Fibroblast of skin of back (primary cell): ENCODE measurements around the gene ATG7.
"Not testable (repeated sequence)": the region's sequence is repeated elsewhere in the genome, so short reads cannot be mapped to it uniquely, and the experiment has no call there.

Source experiments
- DNase-seq: peaks from one replicate; pipeline ENCODE4 v3.0.0-alpha.2; 2013

Gene ATG7

DNA sequence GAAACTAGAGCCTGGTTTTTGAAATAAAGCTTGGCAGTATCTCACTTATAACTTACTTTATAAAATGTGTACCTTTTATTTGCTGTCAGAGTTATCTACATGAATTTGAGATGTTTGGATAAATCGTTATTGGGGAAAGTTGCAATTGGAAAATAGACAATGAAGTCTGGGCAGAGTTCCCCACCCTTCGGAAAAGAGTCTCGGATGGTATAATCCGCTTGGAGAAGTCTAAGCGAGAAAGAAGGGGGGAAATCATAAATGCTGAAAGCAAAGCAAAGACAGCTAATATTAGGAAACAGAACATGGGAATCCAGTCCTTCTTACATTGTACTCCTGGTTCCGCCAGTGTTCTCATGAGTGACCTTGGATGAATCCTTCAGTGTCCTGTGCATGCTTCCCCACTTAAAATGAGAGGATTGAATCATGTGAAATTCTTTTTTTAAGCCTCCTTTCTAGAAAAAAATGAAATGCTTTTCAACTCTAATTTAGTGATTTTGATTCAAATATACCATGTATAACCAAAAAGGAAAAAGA is 162.4 kb downstream of the ATG7 start:
- DNase-seq, result no peak

DNA sequence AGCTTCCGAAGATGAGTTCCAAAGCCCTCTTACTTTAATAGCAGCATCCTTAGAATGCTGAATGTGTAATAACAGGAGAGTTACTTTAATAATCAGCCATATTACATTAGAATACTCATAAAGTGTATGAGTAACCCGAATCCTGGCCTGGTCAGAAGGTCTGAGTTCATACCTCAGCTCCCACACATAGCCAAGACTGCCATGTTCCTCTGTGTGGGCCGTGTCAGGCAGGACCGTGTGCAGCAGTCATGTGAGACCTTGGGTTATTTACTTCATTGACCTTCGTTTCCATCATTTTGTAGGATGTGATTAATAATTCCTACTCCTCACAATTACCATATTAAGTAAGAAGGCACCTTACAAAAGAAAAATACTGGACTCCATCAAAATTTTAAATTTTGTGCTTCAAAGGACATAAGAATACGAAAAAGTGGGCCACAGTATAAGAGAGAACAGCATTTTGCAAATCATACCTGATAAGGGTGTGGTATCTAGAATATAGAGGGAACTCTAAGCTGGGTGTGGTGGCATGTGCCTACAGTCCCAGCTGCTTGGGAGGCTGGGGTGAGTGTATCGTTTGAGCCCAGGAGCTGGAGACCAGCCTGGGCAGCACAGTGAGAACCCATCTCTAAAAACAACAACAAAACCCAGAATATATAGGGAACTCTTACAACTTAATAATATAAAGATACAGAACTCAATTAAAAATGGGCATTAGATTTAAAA is 163.4 kb downstream of the ATG7 start:
- no peak for DNase-seq

DNA sequence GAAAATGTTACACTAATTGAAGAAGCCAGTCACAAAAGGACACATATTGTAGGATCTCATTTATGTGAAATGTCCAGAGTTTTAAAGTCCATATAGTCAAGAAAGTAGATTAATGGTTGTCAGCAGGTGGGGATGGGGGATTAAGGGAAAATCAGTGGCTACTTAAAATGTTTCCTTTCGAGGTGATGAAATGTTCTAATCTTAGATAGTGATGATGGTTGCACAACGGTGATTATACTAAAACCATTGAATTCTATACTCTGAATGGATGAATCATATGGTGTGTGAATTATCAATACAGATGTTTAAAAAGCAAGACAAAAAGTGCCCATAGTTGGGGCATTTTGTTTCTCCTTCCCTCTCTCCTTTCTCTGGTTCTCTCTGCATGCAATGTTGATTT is 164.6 kb downstream of the ATG7 start:
- DNase-seq, result no peak

DNA sequence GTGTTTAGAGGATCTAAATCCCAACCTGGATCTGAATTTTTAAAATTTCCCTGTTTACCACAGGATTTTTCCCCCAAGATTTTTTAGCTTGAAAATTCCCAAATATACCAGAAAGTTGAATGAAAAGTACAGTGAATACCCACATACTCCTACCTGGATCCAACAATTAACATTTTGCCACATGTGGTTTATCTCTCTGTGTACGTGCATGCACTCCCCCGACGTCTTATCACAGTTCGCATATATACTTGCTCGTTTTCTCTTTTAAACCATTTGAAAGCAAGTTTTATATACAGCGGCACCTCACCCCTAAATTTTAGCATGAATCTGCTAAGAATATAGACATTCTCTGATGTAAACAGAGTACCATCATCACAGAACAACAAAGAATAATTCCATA is 165.3 kb downstream of the ATG7 start:
- no peak for DNase-seq

DNA sequence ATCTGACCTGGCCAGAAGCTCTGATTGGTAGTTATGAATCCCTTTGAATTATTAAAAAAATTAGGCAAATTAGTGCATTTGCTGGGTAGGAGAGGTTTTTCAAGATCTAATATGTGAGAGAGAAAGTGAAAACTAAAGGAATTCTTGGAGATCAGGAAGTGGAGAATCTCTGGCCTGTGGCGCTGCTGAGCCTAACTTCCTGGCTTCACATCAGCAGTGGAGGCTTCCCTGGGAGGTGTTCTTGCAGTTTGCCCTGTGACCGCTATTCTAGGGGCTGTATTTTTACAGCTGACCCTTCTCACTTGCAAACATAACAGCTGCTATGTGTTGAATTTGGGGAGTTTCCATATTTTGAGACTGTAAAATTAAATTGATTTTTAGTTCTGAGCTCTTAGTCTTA is 166.4 kb downstream of the ATG7 start:
- DNase-seq, result no peak

DNA sequence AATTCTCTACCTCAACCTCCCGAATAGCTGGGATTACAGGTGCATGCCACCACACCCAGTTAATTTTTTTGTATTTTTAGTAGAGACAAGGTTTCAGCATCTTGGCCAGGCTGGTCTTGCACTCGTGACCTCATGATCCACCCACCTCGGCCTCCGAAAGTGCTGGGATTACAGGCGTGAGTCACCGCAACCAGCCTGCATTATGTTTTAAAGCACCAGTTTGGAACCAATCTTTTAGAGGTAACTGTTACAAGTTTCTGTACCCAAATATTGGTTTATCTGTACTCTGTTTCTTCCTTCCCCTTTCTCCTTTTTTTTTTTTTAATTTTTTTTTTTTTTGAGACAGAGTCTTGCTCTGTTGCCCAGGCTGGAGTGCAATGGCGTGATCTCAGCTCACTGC is 169.1 kb downstream of the ATG7 start:
- DNase-seq, result not testable (repeated sequence)

- no peak for DNase-seq
Measured at GRCh38 chr3:11444404-11444803, 172.2 kb downstream of the ATG7 start.

DNA sequence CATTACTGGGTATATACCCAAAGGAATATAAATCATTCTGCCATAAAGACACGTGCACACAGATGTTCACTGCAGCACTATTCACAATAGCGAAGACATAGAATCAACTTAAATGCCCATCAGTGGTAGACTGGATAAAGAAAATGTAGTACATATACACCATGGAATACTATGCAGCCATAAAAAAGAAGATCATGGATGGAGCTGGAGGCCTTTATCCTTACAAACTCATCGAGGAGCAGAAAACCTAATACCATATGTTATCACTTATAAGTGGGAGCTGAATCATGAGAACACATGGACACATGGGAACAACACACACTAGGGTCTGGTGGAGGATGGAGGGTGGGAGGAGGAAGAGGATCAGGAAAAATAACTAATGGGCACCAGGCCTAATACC is 173.0 kb downstream of the ATG7 start:
- not testable (repeated sequence) for DNase-seq

DNA sequence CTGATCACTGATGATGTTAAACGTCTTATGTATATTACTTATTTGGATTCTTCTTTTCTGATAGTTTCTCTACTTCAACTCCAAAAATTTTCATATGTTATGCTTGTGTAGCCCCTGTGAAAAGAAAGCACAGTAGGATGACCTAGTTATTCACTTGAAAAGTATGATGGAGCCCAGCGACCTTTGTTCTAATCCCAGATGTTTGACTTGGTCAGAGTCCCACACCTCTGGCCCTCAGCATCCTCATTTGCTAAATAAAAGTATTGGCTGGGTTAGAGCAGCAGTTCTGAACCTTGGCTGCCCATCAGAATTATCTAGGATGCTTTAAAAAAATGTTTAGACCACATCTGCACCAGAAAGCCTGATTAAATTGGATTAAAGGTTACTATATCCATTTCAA is 173.7 kb downstream of the ATG7 start:
- peak; percentile 45 for DNase-seq

- DNase-seq, result no peak
Measured at GRCh38 chr3:11447584-11448200, 175.5 kb downstream of the ATG7 start.

GRCh38 chr3:11450015-11450414 is 177.8 kb downstream of the ATG7 start:
- DNase-seq, result no peak

DNA sequence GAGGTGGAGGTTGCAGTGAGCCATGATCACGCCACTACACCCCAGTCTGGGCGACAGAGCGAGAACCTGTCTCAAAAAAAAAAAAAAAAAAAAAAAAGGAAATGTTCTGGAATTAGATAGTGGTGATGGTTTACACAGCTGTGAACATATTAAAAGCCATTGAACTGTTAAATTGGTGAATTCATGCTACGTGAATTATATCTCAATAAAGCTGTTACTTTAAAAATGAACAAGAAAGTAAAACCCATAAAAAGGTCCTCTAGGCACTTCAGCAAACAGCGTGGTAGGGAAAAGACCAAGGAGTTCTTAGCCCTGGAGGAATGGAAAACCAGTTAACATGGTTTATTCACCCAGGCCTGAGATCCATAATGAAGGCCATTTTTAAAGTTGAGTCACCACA is 180.1 kb downstream of the ATG7 start:
- no peak for DNase-seq

DNA sequence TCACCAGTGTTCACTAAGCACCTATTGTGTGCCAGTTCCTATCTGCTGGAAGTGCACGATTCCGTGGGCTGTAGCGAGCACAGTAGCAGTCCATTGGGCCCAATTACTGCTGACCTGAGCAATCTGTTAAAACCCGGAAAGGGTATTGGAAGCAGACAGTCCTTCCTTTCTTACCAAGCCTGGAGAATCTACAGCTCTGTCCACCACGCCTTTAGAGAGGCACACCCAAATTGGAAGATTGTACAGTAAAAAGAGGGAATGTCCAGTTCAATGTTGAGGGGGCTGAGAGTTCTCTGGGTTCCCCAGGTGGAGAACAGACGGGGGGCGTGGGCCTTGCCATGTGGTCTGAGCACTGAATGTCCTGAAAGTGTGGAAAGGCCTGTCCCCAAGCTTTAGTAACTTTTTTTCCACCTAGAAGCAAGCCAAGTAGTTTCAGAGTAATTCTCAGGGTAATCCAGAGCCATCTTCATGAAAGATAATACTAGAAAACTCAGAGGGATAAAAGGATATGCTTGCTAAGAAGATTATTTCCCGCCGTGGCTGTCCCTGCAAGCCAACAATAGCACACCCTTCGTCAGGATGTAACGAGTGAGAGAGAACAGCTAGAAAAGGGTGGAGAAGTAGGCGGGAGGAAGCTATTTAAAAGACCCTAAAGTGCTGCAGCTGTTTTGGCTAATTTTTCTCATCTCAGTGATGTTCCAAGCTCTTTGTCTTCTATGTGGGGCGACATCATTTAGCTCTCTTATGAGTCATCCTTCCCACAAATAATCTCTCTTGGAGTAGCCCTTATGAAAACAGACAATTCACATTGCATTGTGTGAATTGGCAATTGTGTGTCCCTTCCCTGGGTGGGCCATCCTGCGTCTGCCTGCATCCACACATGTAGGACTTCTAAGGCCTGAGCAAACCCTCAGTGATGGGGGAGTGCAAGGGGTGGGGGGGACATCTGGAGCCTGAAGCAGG is 181.0 kb downstream of the ATG7 start:
- peak; percentile 97 for DNase-seq

GRCh38 chr3:11455956-11456355 is 183.8 kb downstream of the ATG7 start:
- DNase-seq, result peak; percentile 98

DNA sequence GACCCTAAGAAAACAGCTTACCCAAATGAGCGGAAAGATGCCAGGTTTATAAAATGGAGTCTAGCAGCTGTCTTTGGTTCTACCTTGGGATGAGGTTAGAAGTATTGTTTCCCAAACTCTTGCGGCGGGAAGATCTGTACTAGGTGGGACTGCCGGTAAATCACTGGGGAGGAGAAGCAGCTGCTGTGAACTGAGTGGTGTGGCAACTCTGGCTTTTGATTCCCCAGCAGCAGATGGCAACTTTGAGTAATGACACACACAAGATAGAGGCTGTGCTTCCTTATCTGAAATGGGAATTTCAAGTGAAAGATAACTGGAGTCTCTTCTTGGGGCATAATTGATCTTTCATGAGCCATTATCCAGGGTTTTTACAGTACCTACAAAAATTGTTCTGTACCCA is 184.9 kb downstream of the ATG7 start:
- DNase-seq, result no peak

DNA sequence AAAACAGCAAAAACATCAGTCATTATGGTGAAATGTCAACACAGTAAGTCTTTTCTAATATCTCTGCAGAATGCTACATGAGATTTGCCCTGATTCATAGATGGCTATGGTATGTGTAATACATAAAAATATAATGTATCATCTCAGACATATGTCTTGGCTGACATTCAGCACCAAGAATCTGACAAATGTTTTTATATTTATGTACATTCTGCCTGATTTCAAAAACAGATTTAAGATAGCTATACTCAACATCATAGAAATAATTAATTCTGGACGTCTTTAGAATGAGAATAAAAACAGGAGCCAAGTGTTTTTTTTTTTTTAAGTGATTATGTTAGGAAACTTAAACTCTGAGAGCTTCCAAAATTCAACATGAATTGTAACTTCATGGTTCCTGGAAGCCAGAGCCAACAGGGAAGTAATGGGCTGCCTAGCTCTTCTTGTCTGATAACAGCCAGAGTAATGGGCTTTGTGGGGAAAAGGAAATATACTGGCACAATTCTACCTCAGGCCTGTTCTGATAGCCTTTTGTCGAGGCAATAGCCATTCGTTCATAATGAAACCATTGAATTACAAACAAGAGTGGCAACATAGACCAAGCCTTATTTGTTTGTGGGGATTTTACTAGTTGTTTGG is 187.1 kb downstream of the ATG7 start:
- DNase-seq, result peak; percentile 92

DNA sequence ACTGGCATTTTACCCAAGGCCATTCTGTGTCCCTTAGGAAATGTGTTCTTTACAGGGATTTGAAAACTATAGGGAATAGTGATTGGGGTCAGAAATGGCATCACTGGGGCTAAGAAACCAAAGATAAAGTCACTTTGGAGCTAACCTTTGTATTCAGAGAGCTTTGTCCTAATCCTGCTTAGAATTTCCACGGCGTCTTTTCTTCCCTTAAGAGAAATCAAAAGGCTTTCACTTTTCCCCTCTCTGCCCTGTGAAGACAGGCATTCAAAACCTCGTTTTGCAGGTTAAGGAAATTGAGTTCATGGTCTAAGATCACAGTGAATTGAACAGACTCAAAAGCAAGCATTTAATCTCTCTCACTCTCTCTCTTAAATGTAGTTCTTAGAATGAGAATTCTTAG is 189.0 kb downstream of the ATG7 start:
- DNase-seq, result no peak

- not testable (repeated sequence) for DNase-seq
Measured at GRCh38 chr3:11462673-11463072, 190.5 kb downstream of the ATG7 start.

- DNase-seq, result no peak
Measured at GRCh38 chr3:11463591-11463990, 191.4 kb downstream of the ATG7 start.

GRCh38 chr3:11464356-11464755 is 192.2 kb downstream of the ATG7 start:
- no peak for DNase-seq

GRCh38 chr3:11465744-11466616 is 193.8 kb downstream of the ATG7 start:
- peak; percentile 95 for DNase-seq

- DNase-seq, result no peak
Measured at GRCh38 chr3:11467875-11468274, 195.7 kb downstream of the ATG7 start.
